Activated CD4-positive, alpha-beta T cell treated with anti-CD3 and anti-CD28 coated beads, Interleukin-2, amount 10 ng/mL, durations not matched to agents 24 days and 14 days (primary cell): ENCODE data around the gene WDR33. TPM values are rescaled to one million over a fixed set of nuclear protein-coding genes. Genes with fewer than 3 reads are reported as not detected.

Source experiments
- DNase-seq: peaks from one replicate; pipeline ENCODE4 v3.0.0; 2022
- H3K27ac Mint-ChIP-seq: one replicate; pipeline ENCODE4 v1.8.0; 2022; ENCODE audit warnings: mild to moderate bottlenecking, mixed read lengths
- H3K27me3 Mint-ChIP-seq: one replicate; pipeline ENCODE4 v1.8.0; 2022; ENCODE audit warnings: mixed read lengths
- H3K36me3 Mint-ChIP-seq: one replicate; pipeline ENCODE4 v1.8.0; 2022; ENCODE audit warnings: low read depth, mild to moderate bottlenecking, mixed read lengths
- H3K4me1 Mint-ChIP-seq: one replicate; pipeline ENCODE4 v1.8.0; 2021; ENCODE audit warnings: mixed read lengths
- H3K4me3 Mint-ChIP-seq: one replicate; pipeline ENCODE4 v1.8.0; 2022; ENCODE audit warnings: mild to moderate bottlenecking, moderate library complexity, mixed read lengths
- H3K9me3 Mint-ChIP-seq: one replicate; pipeline ENCODE4 v1.8.0; 2021; ENCODE audit warnings: mixed read lengths
- intact Hi-C: fragments of 100-400 bp; cut with micrococcal nuclease; formaldehyde crosslinking; loops from one replicate; pipeline ENCODE4 v1.15.1; 2023
- total RNA-seq: library from RNA; stranded (reverse); gene quantifications from 2 replicates; pipeline ENCODE4 v1.2.3, GENCODE V29; 2022

WDR33 gene
- total RNA-seq, 1 donor from 2014 or later, result 79.5 TPM

GRCh38 chr2:127665267-127665893, 145.6 kb downstream of the WDR33 start:
- H3K27me3 Mint-ChIP-seq, result peaks cover 57% of the 10 kb centered on the region

DNA sequence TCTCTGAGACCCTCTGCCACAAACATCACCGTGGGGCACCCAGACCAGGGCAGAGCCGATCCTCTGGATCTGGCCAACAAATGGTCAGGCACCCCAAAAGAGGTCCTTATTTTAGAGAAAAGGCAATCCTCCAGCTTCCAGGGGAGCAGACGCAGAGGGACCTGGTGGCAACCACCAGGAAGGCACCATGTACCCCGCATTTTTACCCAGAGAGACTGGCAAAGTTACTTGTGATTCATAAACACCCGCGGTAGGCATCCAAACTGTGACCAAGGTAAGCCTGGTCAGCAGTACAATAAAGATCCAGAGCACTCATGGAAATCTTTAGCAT, 146.1 kb downstream of the WDR33 start:
- Mint-ChIP-seq H3K9me3 (peaks cover 3% of the 10 kb centered on the region), H3K4me1 (no peaks in the 10 kb centered on the region), H3K27me3 (peaks cover 54% of the 10 kb centered on the region), H3K36me3 (no peaks in the 10 kb centered on the region), H3K27ac (no peak overlapping the region), H3K4me3 (no peak overlapping the region)
- intact Hi-C loops, result no loop called here
- DNase-seq, result no peak

More at GRCh38 chr2:127665267-127665893, 145.6 kb downstream of the WDR33 start:
- Mint-ChIP-seq H3K4me1 (no peaks in the 10 kb centered on the region), H3K36me3 (no peaks in the 10 kb centered on the region), H3K27ac (no peak overlapping the region), H3K4me3 (no peak overlapping the region), H3K9me3 (peaks cover 3% of the 10 kb centered on the region)
- intact Hi-C loops, result no loop called here
- DNase-seq, result no peak

- Mint-ChIP-seq H3K4me1 (no peaks in the 10 kb centered on the region), H3K27ac (no peak overlapping the region), H3K9me3 (peaks cover 3% of the 10 kb centered on the region), H3K27me3 (peaks cover 51% of the 10 kb centered on the region), H3K36me3 (no peaks in the 10 kb centered on the region), H3K4me3 (no peak overlapping the region)
- intact Hi-C loops, result no loop called here
- DNase-seq, result no peak
Measured at GRCh38 chr2:127664065-127664894, 146.7 kb downstream of the WDR33 start.

DNA sequence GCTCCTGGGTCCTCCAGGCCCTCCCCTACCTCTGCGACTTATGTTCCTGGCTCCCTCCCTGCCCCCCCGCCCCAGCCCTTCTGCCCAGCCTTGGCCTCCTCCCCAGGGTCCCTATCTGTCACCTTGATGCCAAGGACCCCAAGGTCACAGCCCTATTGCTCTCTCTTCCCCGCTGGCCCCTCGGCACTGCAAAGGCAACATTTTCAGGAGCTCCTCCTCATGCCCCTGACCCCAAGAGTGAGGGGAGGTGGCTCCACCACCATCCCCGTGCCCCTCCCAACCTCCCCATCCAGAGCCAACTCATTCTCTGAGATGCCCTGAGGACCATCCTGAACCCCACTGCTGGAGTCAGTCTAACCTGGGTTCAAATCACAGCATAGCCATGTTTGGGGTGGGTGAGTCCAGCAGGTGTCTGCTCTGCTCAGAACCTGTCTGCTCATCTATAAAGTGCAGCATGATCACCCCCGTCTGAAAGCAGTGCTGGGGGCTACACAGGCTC, 147.4 kb downstream of the WDR33 start:
- intact Hi-C loops, result no loop called here

GRCh38 chr2:127662937-127663565, 147.9 kb downstream of the WDR33 start:
- peaks cover 46% of the 10 kb centered on the region for H3K27me3 Mint-ChIP-seq
- intact Hi-C loops, result no loop called here

More for the DNA sequence above, 147.4 kb downstream of the WDR33 start:
- Mint-ChIP-seq H3K4me1 (no peaks in the 10 kb centered on the region), H3K27me3 (peaks cover 46% of the 10 kb centered on the region), H3K9me3 (peaks cover 3% of the 10 kb centered on the region), H3K4me3 (no peak overlapping the region), H3K36me3 (no peaks in the 10 kb centered on the region), H3K27ac (no peak overlapping the region)
- DNase-seq, result no peak

DNA sequence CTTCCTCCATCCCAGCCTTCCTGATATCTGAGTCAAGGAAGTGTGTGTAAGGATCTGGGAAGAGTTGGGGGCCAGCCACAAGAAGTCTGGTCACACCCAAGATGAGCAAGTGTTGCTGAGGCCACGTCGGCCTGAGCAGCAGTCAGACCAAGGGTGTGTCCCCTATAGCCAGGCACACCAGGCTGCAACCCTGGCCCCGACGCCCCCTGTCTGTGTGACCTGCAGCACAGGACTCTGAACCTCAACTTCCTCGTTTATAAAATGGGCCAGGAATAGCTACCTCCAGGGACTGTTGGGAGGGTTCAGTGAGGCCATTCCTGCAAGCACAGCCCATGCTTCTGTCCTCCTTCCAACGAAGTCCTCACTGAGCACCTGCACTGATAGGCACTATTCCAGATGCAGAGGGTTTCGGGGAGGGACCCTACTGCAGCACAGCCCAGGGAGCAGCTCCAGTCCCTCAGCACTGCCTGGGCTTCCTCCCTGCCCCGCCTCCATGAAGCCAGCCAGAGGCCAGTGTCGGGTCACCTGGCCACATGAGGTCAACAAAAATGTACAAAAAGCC, 148.9 kb downstream of the WDR33 start:
- no peak overlapping the region for H3K4me3 Mint-ChIP-seq
- H3K36me3 Mint-ChIP-seq, result no peaks in the 10 kb centered on the region
- intact Hi-C loops, result no loop called here
- DNase-seq, result no peak
- H3K27ac Mint-ChIP-seq, result no peak overlapping the region
- H3K9me3 Mint-ChIP-seq, result no peaks in the 10 kb centered on the region
- peaks cover 41% of the 10 kb centered on the region for H3K27me3 Mint-ChIP-seq
- no peaks in the 10 kb centered on the region for H3K4me1 Mint-ChIP-seq

More at GRCh38 chr2:127662937-127663565, 147.9 kb downstream of the WDR33 start:
- Mint-ChIP-seq H3K4me3 (no peak overlapping the region), H3K9me3 (peaks cover 3% of the 10 kb centered on the region), H3K27ac (no peak overlapping the region), H3K4me1 (no peaks in the 10 kb centered on the region), H3K36me3 (no peaks in the 10 kb centered on the region)
- no peak for DNase-seq

- Mint-ChIP-seq H3K27ac (no peak overlapping the region), H3K4me1 (no peaks in the 10 kb centered on the region), H3K9me3 (no peaks in the 10 kb centered on the region), H3K27me3 (peaks cover 33% of the 10 kb centered on the region), H3K36me3 (no peaks in the 10 kb centered on the region), H3K4me3 (no peak overlapping the region)
- intact Hi-C loops, result no loop called here
- no peak for DNase-seq
Measured at GRCh38 chr2:127661072-127661649, 149.8 kb downstream of the WDR33 start.

- Mint-ChIP-seq H3K27ac (no peak overlapping the region), H3K27me3 (peaks cover 24% of the 10 kb centered on the region), H3K36me3 (no peaks in the 10 kb centered on the region), H3K4me1 (no peaks in the 10 kb centered on the region), H3K4me3 (no peak overlapping the region), H3K9me3 (no peaks in the 10 kb centered on the region)
- DNase-seq, result no peak
- intact Hi-C loops, result no loop called here
Measured at GRCh38 chr2:127660291-127660578, 150.7 kb downstream of the WDR33 start.

- Mint-ChIP-seq H3K4me1 (no peaks in the 10 kb centered on the region), H3K27ac (no peak overlapping the region), H3K27me3 (peaks cover 18% of the 10 kb centered on the region), H3K4me3 (no peak overlapping the region), H3K36me3 (no peaks in the 10 kb centered on the region), H3K9me3 (no peaks in the 10 kb centered on the region)
- intact Hi-C loops, result no loop called here
- DNase-seq, result no peak
Measured at GRCh38 chr2:127659408-127660290, 151.3 kb downstream of the WDR33 start.

GRCh38 chr2:127658641-127659407, 152.1 kb downstream of the WDR33 start:
- no peak overlapping the region for H3K27ac Mint-ChIP-seq
- H3K36me3 Mint-ChIP-seq, result no peaks in the 10 kb centered on the region

DNA sequence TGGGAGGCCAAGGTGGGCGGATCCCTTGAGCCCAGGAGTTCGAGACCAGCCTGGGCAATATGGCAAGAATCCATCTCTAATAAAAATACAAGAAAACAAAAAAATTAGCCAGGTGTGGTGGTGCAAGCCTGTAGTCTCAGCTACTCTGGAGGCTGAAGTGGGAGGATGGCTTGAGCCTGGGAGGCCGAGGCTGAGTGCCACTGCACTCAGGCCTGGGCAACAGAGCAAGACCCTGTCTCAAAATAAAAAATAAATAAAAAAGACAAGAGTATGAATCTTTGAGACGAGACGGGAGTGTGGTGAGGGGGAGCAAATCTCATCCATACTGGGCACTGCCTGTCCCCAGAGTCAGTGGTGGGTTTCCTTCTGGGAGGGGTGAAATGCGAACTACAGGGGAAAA, 152.8 kb downstream of the WDR33 start:
- Mint-ChIP-seq H3K4me3 (no peak overlapping the region), H3K4me1 (no peaks in the 10 kb centered on the region), H3K27ac (no peak overlapping the region), H3K9me3 (no peaks in the 10 kb centered on the region), H3K27me3 (peaks cover 8% of the 10 kb centered on the region), H3K36me3 (no peaks in the 10 kb centered on the region)
- intact Hi-C loops, result no loop called here
- DNase-seq, result no peak

More at GRCh38 chr2:127658641-127659407, 152.1 kb downstream of the WDR33 start:
- intact Hi-C loops, result no loop called here
- Mint-ChIP-seq H3K27me3 (peaks cover 15% of the 10 kb centered on the region), H3K9me3 (no peaks in the 10 kb centered on the region), H3K4me1 (no peaks in the 10 kb centered on the region), H3K4me3 (no peak overlapping the region)
- DNase-seq, result no peak

GRCh38 chr2:127657232-127657595, 153.8 kb downstream of the WDR33 start:
- Mint-ChIP-seq H3K36me3 (no peaks in the 10 kb centered on the region), H3K4me1 (no peaks in the 10 kb centered on the region), H3K27me3 (peaks cover 4% of the 10 kb centered on the region), H3K27ac (no peak overlapping the region), H3K4me3 (no peak overlapping the region), H3K9me3 (no peaks in the 10 kb centered on the region)
- no peak for DNase-seq
- intact Hi-C loops, result no loop called here
